Measurements from ENCODE around the gene TC2N. TPM values are rescaled to one million over a fixed set of nuclear protein-coding genes. Genes with fewer than 3 reads are reported as not detected.
"Not testable (repeated sequence)": the region's sequence is repeated elsewhere in the genome, so short reads cannot be mapped to it uniquely, and the experiment has no call there.

The TC2N gene
- total RNA-seq, 1 donor from 2014 or later: 50.3 TPM

- H3K4me3 ChIP-seq: no peak overlapping the region
- no peaks in the 10 kb centered on the region for H3K9me3 ChIP-seq
- intact Hi-C loops (cut with DNase I): no loop called here
- TF ChIP-seq POLR2A (IDR thresholded peaks at IDR 0.05) (no peak), CTCF (IDR thresholded peaks at IDR 0.05) (no peak), POLR2AphosphoS5 (IDR thresholded peaks at IDR 0.05; ENCODE audit: insufficient read depth in 1 of 2, low read depth in 1 of 2) (no peak)
- DNase-seq (ENCODE audit: extremely low spot score in 2 of 2): peak in 1 of 2 donors; percentile 58
- H3K4me1 ChIP-seq: peaks cover 28% of the 10 kb centered on the region
- peak overlapping the region; percentile 64 for H3K27ac ChIP-seq
- H3K36me3 ChIP-seq: no peaks in the 10 kb centered on the region
- H3K27me3 ChIP-seq: no peaks in the 10 kb centered on the region
Measured at GRCh38 chr14:91854327-91854934, 12.9 kb downstream of the TC2N start.

GRCh38 chr14:91851563-91851962 lies 15.8 kb downstream of the TC2N start:
- intact Hi-C loops (cut with DNase I): no loop called here
- Histone ChIP-seq H3K27me3 (no peaks in the 10 kb centered on the region), H3K27ac (no peak overlapping the region), H3K36me3 (no peaks in the 10 kb centered on the region), H3K4me3 (no peak overlapping the region), H3K9me3 (no peaks in the 10 kb centered on the region), H3K4me1 (peaks cover 16% of the 10 kb centered on the region)
- DNase-seq (ENCODE audit: extremely low spot score in 2 of 2): no peak
- no peak for TF ChIP-seq CTCF (IDR thresholded peaks at IDR 0.05)
- TF ChIP-seq POLR2AphosphoS5 (IDR thresholded peaks at IDR 0.05; ENCODE audit: insufficient read depth in 1 of 2, low read depth in 1 of 2): no peak
- TF ChIP-seq POLR2A (IDR thresholded peaks at IDR 0.05): no peak

- Histone ChIP-seq H3K27ac (no peak overlapping the region), H3K4me1 (no peaks in the 10 kb centered on the region), H3K27me3 (no peaks in the 10 kb centered on the region), H3K9me3 (no peaks in the 10 kb centered on the region), H3K4me3 (no peak overlapping the region), H3K36me3 (no peaks in the 10 kb centered on the region)
- intact Hi-C loops (cut with DNase I): no loop called here
- DNase-seq (ENCODE audit: extremely low spot score in 2 of 2): peak in 1 of 2 donors; percentile 58
- TF ChIP-seq POLR2A (IDR thresholded peaks at IDR 0.05): no peak
- TF ChIP-seq POLR2AphosphoS5 (IDR thresholded peaks at IDR 0.05; ENCODE audit: insufficient read depth in 1 of 2, low read depth in 1 of 2): no peak
- no peak for TF ChIP-seq CTCF (IDR thresholded peaks at IDR 0.05)
Measured at GRCh38 chr14:91848504-91849001, 18.8 kb downstream of the TC2N start.

GRCh38 chr14:91847693-91848092 lies 19.6 kb downstream of the TC2N start:
- Histone ChIP-seq H3K4me1 (no peaks in the 10 kb centered on the region), H3K9me3 (no peaks in the 10 kb centered on the region), H3K36me3 (no peaks in the 10 kb centered on the region), H3K27ac (no peak overlapping the region), H3K27me3 (no peaks in the 10 kb centered on the region), H3K4me3 (no peak overlapping the region)
- intact Hi-C loops (cut with DNase I): no loop called here
- TF ChIP-seq CTCF (IDR thresholded peaks at IDR 0.05) (no peak), POLR2AphosphoS5 (IDR thresholded peaks at IDR 0.05; ENCODE audit: insufficient read depth in 1 of 2, low read depth in 1 of 2) (no peak), POLR2A (IDR thresholded peaks at IDR 0.05) (no peak)
- DNase-seq (ENCODE audit: extremely low spot score in 2 of 2): no peak

- TF ChIP-seq CTCF (IDR thresholded peaks at IDR 0.05) (no peak), POLR2AphosphoS5 (IDR thresholded peaks at IDR 0.05; ENCODE audit: insufficient read depth in 1 of 2, low read depth in 1 of 2) (no peak), POLR2A (IDR thresholded peaks at IDR 0.05) (no peak)
- Histone ChIP-seq H3K27ac (no peak overlapping the region), H3K4me3 (no peak overlapping the region), H3K36me3 (no peaks in the 10 kb centered on the region), H3K27me3 (no peaks in the 10 kb centered on the region), H3K9me3 (no peaks in the 10 kb centered on the region), H3K4me1 (no peaks in the 10 kb centered on the region)
- DNase-seq (ENCODE audit: extremely low spot score in 2 of 2): no peak
- intact Hi-C loops (cut with DNase I): no loop called here
Measured at GRCh38 chr14:91845652-91846051, 21.7 kb downstream of the TC2N start.

GRCh38 chr14:91845056-91845455 lies 22.3 kb downstream of the TC2N start:
- intact Hi-C loops (cut with DNase I): not testable (repeated sequence)

More at GRCh38 chr14:91845056-91845455, 22.3 kb downstream of the TC2N start:
- H3K27ac ChIP-seq; H3K4me1 ChIP-seq; DNase-seq (ENCODE audit: extremely low spot score in 2 of 2); H3K9me3 ChIP-seq; H3K27me3 ChIP-seq; H3K36me3 ChIP-seq; H3K4me3 ChIP-seq: not testable (repeated sequence)
